ENCODE results near the gene FAT4. TPM values are rescaled to one million over a fixed set of nuclear protein-coding genes. Genes with fewer than 3 reads are reported as not detected.

The FAT4 gene
- total and polyA plus RNA-seq, 4 donors, result 1.1 to 105 (median 10.3) TPM

DNA sequence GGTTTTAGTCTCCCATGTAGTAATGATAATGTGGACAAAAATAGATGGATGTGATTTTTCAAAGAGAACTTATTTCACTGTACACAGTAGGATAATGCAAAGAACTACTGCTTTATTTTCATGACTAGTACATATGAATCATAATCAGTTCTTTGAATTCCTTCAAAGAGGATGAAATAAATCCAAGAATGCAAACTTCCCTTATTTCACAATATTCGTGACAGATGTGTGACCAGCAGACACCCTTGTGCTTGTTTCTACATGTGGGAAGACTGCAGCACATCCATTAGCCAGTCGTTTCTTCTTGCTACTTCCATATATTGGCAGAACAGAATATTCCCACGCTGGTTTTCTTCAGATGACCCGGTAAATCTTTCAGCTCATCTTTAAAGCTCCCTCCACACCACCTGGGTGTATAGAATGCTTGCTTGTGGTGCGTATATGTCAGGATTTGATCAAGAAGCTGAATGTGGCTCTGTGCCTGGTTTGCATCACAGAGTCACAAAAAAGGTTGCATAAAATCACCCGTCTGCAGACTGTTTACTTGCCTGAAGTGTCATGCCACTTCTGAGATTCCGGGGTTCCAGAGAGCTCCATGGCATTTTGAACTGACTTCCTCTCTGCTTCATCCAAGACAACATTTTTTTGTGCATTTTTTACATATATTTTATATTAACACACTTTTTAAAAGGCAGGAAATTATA, 47.7 kb upstream of the FAT4 start:
- peaks cover 0 to 12% (median 4%) of the 10 kb centered on the region in 5 donors for H3K4me1 ChIP-seq (ENCODE audit: control insufficient read depth in 5 of 5, insufficient read depth in 5 of 5, low read length in 5 of 5)
- H3K36me3 ChIP-seq (ENCODE audit: control insufficient read depth in 4 of 4, insufficient read depth in 4 of 4, low read length in 4 of 4), result no peaks in the 10 kb centered on the region
- no peaks in the 10 kb centered on the region for H3K27me3 ChIP-seq (ENCODE audit: control insufficient read depth in 3 of 3, insufficient read depth in 3 of 3, low read length in 2 of 3)
- DNase-seq, result peak in 2 of 3 donors; percentile 30 to 56
- no peak for ATAC-seq (ENCODE audit: insufficient read depth, low FRiP score)
- H3K9ac ChIP-seq (ENCODE audit: insufficient read depth in 1 of 2, low read length in 2 of 2), result no peak overlapping the region
- no peak overlapping the region for H3K27ac ChIP-seq (ENCODE audit: low read depth in 1 of 2, low read length in 1 of 2)
- H3K4me3 ChIP-seq, result no peak overlapping the region
- TF ChIP-seq, protein P1, sequence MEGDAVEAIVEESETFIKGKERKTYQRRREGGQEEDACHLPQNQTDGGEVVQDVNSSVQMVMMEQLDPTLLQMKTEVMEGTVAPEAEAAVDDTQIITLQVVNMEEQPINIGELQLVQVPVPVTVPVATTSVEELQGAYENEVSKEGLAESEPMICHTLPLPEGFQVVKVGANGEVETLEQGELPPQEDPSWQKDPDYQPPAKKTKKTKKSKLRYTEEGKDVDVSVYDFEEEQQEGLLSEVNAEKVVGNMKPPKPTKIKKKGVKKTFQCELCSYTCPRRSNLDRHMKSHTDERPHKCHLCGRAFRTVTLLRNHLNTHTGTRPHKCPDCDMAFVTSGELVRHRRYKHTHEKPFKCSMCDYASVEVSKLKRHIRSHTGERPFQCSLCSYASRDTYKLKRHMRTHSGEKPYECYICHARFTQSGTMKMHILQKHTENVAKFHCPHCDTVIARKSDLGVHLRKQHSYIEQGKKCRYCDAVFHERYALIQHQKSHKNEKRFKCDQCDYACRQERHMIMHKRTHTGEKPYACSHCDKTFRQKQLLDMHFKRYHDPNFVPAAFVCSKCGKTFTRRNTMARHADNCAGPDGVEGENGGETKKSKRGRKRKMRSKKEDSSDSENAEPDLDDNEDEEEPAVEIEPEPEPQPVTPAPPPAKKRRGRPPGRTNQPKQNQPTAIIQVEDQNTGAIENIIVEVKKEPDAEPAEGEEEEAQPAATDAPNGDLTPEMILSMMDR (IDR thresholded peaks at IDR 0.05; ENCODE audit: control extremely low read depth, extremely low read depth), result no peak
- peaks cover 0 to 4% (median 0%) of the 10 kb centered on the region in 4 donors for H3K9me3 ChIP-seq (ENCODE audit: control insufficient read depth in 4 of 4, insufficient read depth in 3 of 4, low read length in 3 of 4)
- 46 to 64% methylated on average over 7 of the region's 7 CpGs for WGBS, 2 donors

DNA sequence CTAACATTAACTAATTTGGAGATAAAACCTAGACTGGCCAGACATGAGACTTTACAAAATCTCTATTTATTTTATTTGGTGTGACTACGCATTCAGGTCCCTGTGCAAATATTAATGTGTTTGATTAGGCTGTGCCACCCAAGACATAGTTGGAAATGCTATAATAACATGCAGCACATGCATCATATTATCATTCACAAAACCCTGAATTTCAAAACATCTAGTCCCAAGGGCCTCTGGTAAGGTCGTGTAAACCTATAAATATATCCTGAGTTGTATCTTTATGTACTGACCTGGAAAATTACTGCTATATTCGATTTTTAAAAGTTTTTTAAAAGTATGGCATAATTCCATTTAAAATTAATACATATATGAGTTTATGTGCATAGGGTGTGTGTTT, 47.1 kb upstream of the FAT4 start:
- Histone ChIP-seq H3K9me3 (ENCODE audit: control insufficient read depth in 4 of 4, insufficient read depth in 3 of 4, low read length in 3 of 4) (peaks cover 0 to 4% (median 0%) of the 10 kb centered on the region in 4 donors), H3K36me3 (ENCODE audit: control insufficient read depth in 4 of 4, insufficient read depth in 4 of 4, low read length in 4 of 4) (no peaks in the 10 kb centered on the region), H3K27me3 (ENCODE audit: control insufficient read depth in 3 of 3, insufficient read depth in 3 of 3, low read length in 2 of 3) (no peaks in the 10 kb centered on the region), H3K27ac (ENCODE audit: low read depth in 1 of 2, low read length in 1 of 2) (no peak overlapping the region), H3K9ac (ENCODE audit: insufficient read depth in 1 of 2, low read length in 2 of 2) (no peak overlapping the region), H3K4me3 (no peak overlapping the region), H3K4me1 (ENCODE audit: control insufficient read depth in 5 of 5, insufficient read depth in 5 of 5, low read length in 5 of 5) (peaks cover 0 to 12% (median 4%) of the 10 kb centered on the region in 5 donors)
- DNase-seq (no peak), ATAC-seq (ENCODE audit: insufficient read depth, low FRiP score) (no peak)
- TF ChIP-seq, protein P1 (IDR thresholded peaks at IDR 0.05; ENCODE audit: control extremely low read depth, extremely low read depth), result no peak
- 56 to 71% methylated on average over 3 of the region's 3 CpGs for WGBS, 2 donors

DNA sequence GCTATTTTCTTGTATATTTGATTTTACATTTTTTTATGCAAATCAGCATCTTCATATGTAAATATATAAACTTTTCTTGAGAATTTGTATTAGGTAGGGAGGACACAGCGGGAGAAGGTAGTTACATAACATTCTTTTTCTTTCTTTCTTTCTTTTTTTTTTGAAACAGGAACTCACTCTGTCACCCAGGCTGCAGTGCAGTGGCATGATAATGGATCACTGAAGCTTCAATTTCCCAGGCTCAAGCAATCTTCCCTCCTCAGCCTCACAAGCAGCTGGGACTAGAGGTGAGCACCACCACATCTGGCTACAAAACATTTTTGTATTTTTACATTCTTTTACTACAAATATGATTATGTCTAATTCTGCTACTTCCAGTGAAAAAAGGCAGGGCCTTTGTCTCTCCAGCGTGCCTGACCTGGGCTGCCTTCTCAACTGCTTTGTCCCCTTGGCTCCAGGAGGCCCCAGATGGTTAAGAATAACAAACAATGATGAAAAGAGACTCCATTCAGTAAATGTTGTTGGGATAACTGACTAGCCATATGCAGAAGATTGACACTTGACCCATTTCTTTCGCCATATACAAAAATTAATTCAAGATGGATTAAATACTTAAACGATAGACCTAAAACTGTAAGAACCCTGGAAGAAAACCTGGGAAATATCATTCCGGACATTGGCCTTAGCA, 46.5 kb upstream of the FAT4 start:
- peaks cover 0 to 12% (median 4%) of the 10 kb centered on the region in 5 donors for H3K4me1 ChIP-seq (ENCODE audit: control insufficient read depth in 5 of 5, insufficient read depth in 5 of 5, low read length in 5 of 5)
- DNase-seq (no peak), ATAC-seq (ENCODE audit: insufficient read depth, low FRiP score) (no peak)
- TF ChIP-seq, protein P1 (IDR thresholded peaks at IDR 0.05; ENCODE audit: control extremely low read depth, extremely low read depth), result no peak
- H3K9me3 ChIP-seq (ENCODE audit: control insufficient read depth in 4 of 4, insufficient read depth in 3 of 4, low read length in 3 of 4), result peaks cover 0 to 4% (median 0%) of the 10 kb centered on the region in 4 donors
- H3K27me3 ChIP-seq (ENCODE audit: control insufficient read depth in 3 of 3, insufficient read depth in 3 of 3, low read length in 2 of 3), result no peaks in the 10 kb centered on the region
- H3K9ac ChIP-seq (ENCODE audit: insufficient read depth in 1 of 2, low read length in 2 of 2), result no peak overlapping the region
- H3K36me3 ChIP-seq (ENCODE audit: control insufficient read depth in 4 of 4, insufficient read depth in 4 of 4, low read length in 4 of 4), result no peaks in the 10 kb centered on the region
- H3K4me3 ChIP-seq, result no peak overlapping the region
- H3K27ac ChIP-seq (ENCODE audit: low read depth in 1 of 2, low read length in 1 of 2), result no peak overlapping the region
- 88 to 96% methylated on average over 5 of the region's 5 CpGs for WGBS, 2 donors
